Neural cell (in vitro differentiated cells): ENCODE data around the gene INPP5A. TPM values are rescaled to one million over a fixed set of nuclear protein-coding genes. Genes with fewer than 3 reads are reported as not detected.

Source experiments
- H2AFZ ChIP-seq: fragments of 200-600, 300-800 bp; sonication (generic), shearing (Covaris generic); 2 replicates; pipeline ENCODE4 v1.6.0; 2014; ENCODE audit warnings: low read depth, mild to moderate bottlenecking, antibody characterized with exemption, low read length, moderate library complexity
- H3F3A ChIP-seq: fragments of 200-600 bp; shearing (Covaris generic); 2 replicates; pipeline ENCODE4 v1.6.1; 2016; ENCODE audit warnings: mild to moderate bottlenecking, moderate library complexity, mixed read lengths, antibody characterized with exemption, low read length; ENCODE audit not compliant: insufficient read depth, poor library complexity, severe bottlenecking
- H3K27ac ChIP-seq: fragments of 200-600, 300-800 bp; sonication (generic), shearing (Covaris generic); 2 replicates; pipeline ENCODE4 v1.5.1; 2014; ENCODE audit warnings: mild to moderate bottlenecking, low read length, moderate library complexity
- H3K27me3 ChIP-seq: fragments of 300-800, 200-600 bp; sonication (generic), shearing (Covaris generic); 2 replicates; pipeline ENCODE4 v1.6.0; 2014; ENCODE audit warnings: mild to moderate bottlenecking, low read depth, low read length, moderate library complexity; ENCODE audit not compliant: insufficient read depth
- H3K36me3 ChIP-seq: fragments of 300-800, 200-600 bp; sonication (generic), shearing (Covaris generic); 2 replicates; pipeline ENCODE4 v1.5.1; 2014; ENCODE audit warnings: mild to moderate bottlenecking, antibody characterized with exemption, low read length, moderate library complexity; ENCODE audit not compliant: insufficient read depth
- H3K4me2 ChIP-seq: fragments of 300-800, 200-600 bp; sonication (generic), shearing (Covaris generic); 2 replicates; pipeline ENCODE4 v1.6.0; 2014; ENCODE audit warnings: mild to moderate bottlenecking, low read length
- H3K4me3 ChIP-seq: fragments of 300-800, 200-600 bp; sonication (generic), shearing (Covaris generic); 2 replicates; pipeline ENCODE4 v1.5.1; 2014; ENCODE audit warnings: mild to moderate bottlenecking, low read length, moderate library complexity
- H3K79me2 ChIP-seq: fragments of 200-600 bp; shearing (Covaris generic); replicated peaks from 2 replicates; pipeline ENCODE4 v1.6.0; 2014; ENCODE audit warnings: mild to moderate bottlenecking, low read length, moderate library complexity; ENCODE audit not compliant: insufficient read depth
- H3K9ac ChIP-seq: fragments of 300-800, 200-600 bp; sonication (generic), shearing (Covaris generic); 2 replicates; pipeline ENCODE4 v1.6.1; 2016; ENCODE audit warnings: mild to moderate bottlenecking, low read length, mixed read lengths
- H3K9me2 ChIP-seq: fragments of 200-600 bp; shearing (Covaris generic); 2 replicates; pipeline ENCODE4 v1.6.1; 2016; ENCODE audit warnings: mild to moderate bottlenecking, low read length, mixed read lengths; ENCODE audit not compliant: insufficient read depth
- H3K9me3 ChIP-seq: fragments of 200-600, 300-800 bp; sonication (generic), shearing (Covaris generic); 2 replicates; pipeline ENCODE4 v1.6.1; 2016; ENCODE audit warnings: mild to moderate bottlenecking, mixed run types, low read length, moderate library complexity, mixed read lengths
- H4K20me1 ChIP-seq: fragments of 200-600 bp; shearing (Covaris generic); 2 replicates; pipeline ENCODE4 v1.6.1; 2016; ENCODE audit warnings: mild to moderate bottlenecking, mixed run types; ENCODE audit not compliant: insufficient read depth
- CTCF ChIP-seq: fragments of 450-650 bp; IDR thresholded peaks from 2 replicates; pipeline ENCODE4 v1.5.1; 2014; ENCODE audit warnings: antibody characterized with exemption, mild to moderate bottlenecking, moderate library complexity; ENCODE audit not compliant: poor library complexity, severe bottlenecking
- EP300 ChIP-seq: fragments of 450-650 bp; conservative IDR thresholded peaks from 2 replicates; pipeline ENCODE4 v1.6.1; 2014; ENCODE audit warnings: antibody characterized with exemption, mild to moderate bottlenecking, moderate library complexity; ENCODE audit not compliant: poor library complexity, severe bottlenecking
- EZH2 ChIP-seq: fragments of 200-600, 300-800 bp; shearing (Covaris generic), sonication (generic); IDR thresholded peaks from 2 replicates; pipeline ENCODE4 v1.6.1; 2014; ENCODE audit warnings: antibody characterized with exemption, low read length, borderline replicate concordance, mild to moderate bottlenecking; ENCODE audit not compliant: insufficient read depth, poor library complexity, severe bottlenecking
- MXI1 ChIP-seq: fragments of 450-650 bp; conservative IDR thresholded peaks from 2 replicates; pipeline ENCODE4 v1.6.1; 2014; ENCODE audit warnings: antibody characterized with exemption, mild to moderate bottlenecking; ENCODE audit not compliant: poor library complexity, severe bottlenecking
- POLR2AphosphoS5 ChIP-seq: IDR thresholded peaks from 2 replicates; pipeline ENCODE4 v1.6.1; 2012
- RAD21 ChIP-seq: fragments of 450-650 bp; conservative IDR thresholded peaks from 2 replicates; pipeline ENCODE4 v1.6.1; 2014; ENCODE audit warnings: antibody characterized with exemption, mild to moderate bottlenecking, moderate library complexity
- REST ChIP-seq: IDR thresholded peaks from 2 replicates; pipeline ENCODE4 v1.6.1; 2012; ENCODE audit warnings: borderline replicate concordance
- SMC3 ChIP-seq: fragments of 450-650 bp; conservative IDR thresholded peaks from 2 replicates; pipeline ENCODE4 v1.6.1; 2014; ENCODE audit warnings: antibody characterized with exemption, mild to moderate bottlenecking, moderate library complexity; ENCODE audit not compliant: poor library complexity
- TAF1 ChIP-seq: IDR thresholded peaks from 2 replicates; pipeline ENCODE4 v1.6.1; 2012; ENCODE audit warnings: low read depth
- polyA plus RNA-seq: library from polyadenylated mRNA; depleted of rRNA; stranded (reverse); fragments of >200 nt; gene quantifications from 2 replicates; pipeline ENCODE4 v1.2.3, GENCODE V29; 2014

The INPP5A gene
- polyA plus RNA-seq, 1 donor from 2014 or later: 48.8 TPM

- no peaks in the 10 kb centered on the region for H4K20me1 ChIP-seq
- TF ChIP-seq REST (no peak), RAD21 (no peak), POLR2AphosphoS5 (no peak), EP300 (no peak), CTCF (no peak), MXI1 (no peak)
- H3K79me2 ChIP-seq: no peaks in the 10 kb centered on the region
- no peak overlapping the region for H3K4me3 ChIP-seq
- H3K4me2 ChIP-seq: no peak overlapping the region
- H3K9me3 ChIP-seq: peaks cover 11% of the 10 kb centered on the region
- H3K9me2 ChIP-seq: no peaks in the 10 kb centered on the region
- no peak overlapping the region for H3K27ac ChIP-seq
- H3F3A ChIP-seq: no peaks in the 10 kb centered on the region
- H3K9ac ChIP-seq: no peak overlapping the region
- H2AFZ ChIP-seq: no peak overlapping the region
- H3K27me3 ChIP-seq: no peaks in the 10 kb centered on the region
- H3K36me3 ChIP-seq: no peaks in the 10 kb centered on the region
Observed at GRCh38 chr10:132764108-132764507, 226.5 kb downstream of the INPP5A start.

GRCh38 chr10:132765435-132765834 lies 227.8 kb downstream of the INPP5A start:
- no peak overlapping the region for H2AFZ ChIP-seq
- H3K9me3 ChIP-seq: peaks cover 13% of the 10 kb centered on the region
- H3K9me2 ChIP-seq: no peaks in the 10 kb centered on the region
- H3K4me2 ChIP-seq: no peak overlapping the region
- H3K4me3 ChIP-seq: no peak overlapping the region
- H3K79me2 ChIP-seq: no peaks in the 10 kb centered on the region
- no peak overlapping the region for H3K9ac ChIP-seq
- no peak for TF ChIP-seq CTCF
- TF ChIP-seq MXI1: no peak
- TF ChIP-seq TAF1: no peak
- TF ChIP-seq EZH2: no peak
- TF ChIP-seq REST: no peak
- TF ChIP-seq SMC3: no peak
- no peak for TF ChIP-seq EP300
- no peak for TF ChIP-seq RAD21
- H3F3A ChIP-seq: no peaks in the 10 kb centered on the region
- no peak overlapping the region for H3K27ac ChIP-seq
- no peaks in the 10 kb centered on the region for H3K27me3 ChIP-seq
- no peaks in the 10 kb centered on the region for H3K36me3 ChIP-seq
- H4K20me1 ChIP-seq: no peaks in the 10 kb centered on the region
